Measurements from ENCODE around the gene SDK2.

DNA sequence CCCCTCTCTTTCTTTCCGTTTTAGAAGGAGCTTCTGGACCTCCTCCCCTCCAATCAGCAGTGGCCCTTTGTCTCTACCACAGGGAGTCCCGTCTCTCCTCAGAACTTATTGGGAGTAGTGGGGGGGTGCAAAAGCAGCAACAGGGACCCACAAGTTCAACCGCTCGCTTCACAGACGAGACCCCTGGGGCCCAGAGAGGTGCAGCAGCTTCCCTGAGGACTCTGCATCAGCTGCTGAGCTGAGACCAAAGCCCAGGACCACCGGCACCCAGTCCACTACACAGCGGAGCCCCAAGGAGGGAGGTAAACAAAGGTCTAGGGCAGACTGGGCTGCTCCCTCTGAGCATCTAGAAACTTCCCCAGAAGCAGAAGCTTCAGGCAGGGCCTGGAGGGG is 123.9 kb downstream of the SDK2 start:
- TF ChIP-seq CTCF (conservative IDR thresholded peaks at IDR 0.05 in 1 of 2, IDR thresholded peaks at IDR 0.05 in 1 of 2; ENCODE audit: extremely low read depth in 1 of 2, insufficient read depth in 1 of 2, low read depth in 1 of 2, low read length in 2 of 2): no peak
- no peak for TF ChIP-seq EZH2 (IDR thresholded peaks at IDR 0.05; ENCODE audit: borderline replicate concordance, low read length)
